Measurements from ENCODE around the gene RBMS3. TPM values are rescaled to one million over a fixed set of nuclear protein-coding genes. Genes with fewer than 3 reads are reported as not detected.

Gene RBMS3
- total RNA-seq, 1 experiment from 2014 or later: 7.4 TPM

- no TSS peak for BruUV-seq (replicated peaks)
- POLR2A ChIA-PET: no interaction called here
- no peaks in the 10 kb centered on the region for H3K27me3 ChIP-seq (replicated peaks; ENCODE audit: control insufficient read depth, insufficient read depth, low read length)
- intact Hi-C loops (cut with micrococcal nuclease; ENCODE audit: unreplicated experiment): no loop called here
- Mint-ChIP-seq H3K27me3 (ENCODE audit: insufficient read depth, unreplicated experiment) (no peaks in the 10 kb centered on the region), H3K36me3 (ENCODE audit: insufficient read depth, unreplicated experiment) (no peaks in the 10 kb centered on the region), H3K4me3 (ENCODE audit: unreplicated experiment) (no peak overlapping the region), H3K27ac (ENCODE audit: unreplicated experiment) (no peak overlapping the region), H3K9me3 (ENCODE audit: unreplicated experiment) (no peaks in the 10 kb centered on the region), H3K4me1 (ENCODE audit: low read depth, unreplicated experiment) (no peaks in the 10 kb centered on the region)
- no peaks in the 10 kb centered on the region for H3K4me1 ChIP-seq
- no peak overlapping the region for H3K4me3 ChIP-seq (ENCODE audit: low read depth, low read length)
- DNase-seq: no peak
- H3K36me3 ChIP-seq (ENCODE audit: control insufficient read depth, insufficient read depth, low read length): no peaks in the 10 kb centered on the region
- no peaks in the 10 kb centered on the region for H3K9me3 ChIP-seq
- CTCF ChIA-PET: no interaction called here
- TF ChIP-seq, protein P1, sequence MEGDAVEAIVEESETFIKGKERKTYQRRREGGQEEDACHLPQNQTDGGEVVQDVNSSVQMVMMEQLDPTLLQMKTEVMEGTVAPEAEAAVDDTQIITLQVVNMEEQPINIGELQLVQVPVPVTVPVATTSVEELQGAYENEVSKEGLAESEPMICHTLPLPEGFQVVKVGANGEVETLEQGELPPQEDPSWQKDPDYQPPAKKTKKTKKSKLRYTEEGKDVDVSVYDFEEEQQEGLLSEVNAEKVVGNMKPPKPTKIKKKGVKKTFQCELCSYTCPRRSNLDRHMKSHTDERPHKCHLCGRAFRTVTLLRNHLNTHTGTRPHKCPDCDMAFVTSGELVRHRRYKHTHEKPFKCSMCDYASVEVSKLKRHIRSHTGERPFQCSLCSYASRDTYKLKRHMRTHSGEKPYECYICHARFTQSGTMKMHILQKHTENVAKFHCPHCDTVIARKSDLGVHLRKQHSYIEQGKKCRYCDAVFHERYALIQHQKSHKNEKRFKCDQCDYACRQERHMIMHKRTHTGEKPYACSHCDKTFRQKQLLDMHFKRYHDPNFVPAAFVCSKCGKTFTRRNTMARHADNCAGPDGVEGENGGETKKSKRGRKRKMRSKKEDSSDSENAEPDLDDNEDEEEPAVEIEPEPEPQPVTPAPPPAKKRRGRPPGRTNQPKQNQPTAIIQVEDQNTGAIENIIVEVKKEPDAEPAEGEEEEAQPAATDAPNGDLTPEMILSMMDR (IDR thresholded peaks at IDR 0.05; ENCODE audit: insufficient read depth in 1 of 2, low read depth in 1 of 2, low read length in 1 of 2, severe bottlenecking in 1 of 2, unreplicated experiment in 1 of 2): no peak
Observed at GRCh38 chr3:29544701-29545363, 264.0 kb downstream of the RBMS3 start.

DNA sequence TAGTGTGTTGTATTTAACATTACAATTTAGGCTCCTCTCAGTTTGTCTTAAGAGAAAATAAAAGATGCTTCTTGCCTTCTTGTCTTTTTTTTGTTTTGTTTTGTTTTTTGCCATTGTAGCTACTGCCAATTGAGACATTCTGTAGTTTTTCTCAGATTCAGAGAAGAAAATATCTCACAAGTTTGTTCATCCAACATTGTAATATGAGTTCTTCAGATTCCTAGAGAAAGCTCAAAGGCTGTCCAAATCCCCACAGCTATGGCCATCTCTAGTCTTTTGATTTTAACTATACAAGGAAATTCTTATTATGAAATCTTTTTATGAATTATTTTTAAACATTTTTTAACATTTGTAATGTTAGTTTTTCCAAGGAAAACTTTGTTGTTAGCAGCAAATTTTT is 264.7 kb downstream of the RBMS3 start:
- TF ChIP-seq, protein P1 (IDR thresholded peaks at IDR 0.05; ENCODE audit: insufficient read depth in 1 of 2, low read depth in 1 of 2, low read length in 1 of 2, severe bottlenecking in 1 of 2, unreplicated experiment in 1 of 2): no peak
- H3K4me1 ChIP-seq: no peaks in the 10 kb centered on the region
- H3K9me3 ChIP-seq: no peaks in the 10 kb centered on the region
- BruUV-seq (replicated peaks): no TSS peak
- H3K9me3 Mint-ChIP-seq (ENCODE audit: unreplicated experiment): no peaks in the 10 kb centered on the region
- ChIA-PET CTCF (no interaction called here), POLR2A (no interaction called here)
- no peak overlapping the region for H3K4me3 ChIP-seq (ENCODE audit: low read depth, low read length)
- no peaks in the 10 kb centered on the region for H3K27me3 Mint-ChIP-seq (ENCODE audit: insufficient read depth, unreplicated experiment)
- H3K4me1 Mint-ChIP-seq (ENCODE audit: low read depth, unreplicated experiment): no peaks in the 10 kb centered on the region
- no peaks in the 10 kb centered on the region for H3K36me3 Mint-ChIP-seq (ENCODE audit: insufficient read depth, unreplicated experiment)
- no peak for DNase-seq
- no peak overlapping the region for H3K4me3 Mint-ChIP-seq (ENCODE audit: unreplicated experiment)
- H3K27ac Mint-ChIP-seq (ENCODE audit: unreplicated experiment): no peak overlapping the region
- no peaks in the 10 kb centered on the region for H3K36me3 ChIP-seq (ENCODE audit: control insufficient read depth, insufficient read depth, low read length)
- intact Hi-C loops (cut with micrococcal nuclease; ENCODE audit: unreplicated experiment): no loop called here
- H3K27me3 ChIP-seq (replicated peaks; ENCODE audit: control insufficient read depth, insufficient read depth, low read length): no peaks in the 10 kb centered on the region

GRCh38 chr3:29552051-29552450 is 271.2 kb downstream of the RBMS3 start:
- no peaks in the 10 kb centered on the region for H3K9me3 ChIP-seq
- Mint-ChIP-seq H3K27ac (ENCODE audit: unreplicated experiment) (no peak overlapping the region), H3K9me3 (ENCODE audit: unreplicated experiment) (no peaks in the 10 kb centered on the region), H3K36me3 (ENCODE audit: insufficient read depth, unreplicated experiment) (no peaks in the 10 kb centered on the region), H3K27me3 (ENCODE audit: insufficient read depth, unreplicated experiment) (no peaks in the 10 kb centered on the region), H3K4me1 (ENCODE audit: low read depth, unreplicated experiment) (no peaks in the 10 kb centered on the region), H3K4me3 (ENCODE audit: unreplicated experiment) (no peak overlapping the region)
- ChIA-PET POLR2A (no interaction called here), CTCF (no interaction called here)
- TF ChIP-seq, protein P1 (IDR thresholded peaks at IDR 0.05; ENCODE audit: insufficient read depth in 1 of 2, low read depth in 1 of 2, low read length in 1 of 2, severe bottlenecking in 1 of 2, unreplicated experiment in 1 of 2): no peak
- DNase-seq: no peak
- no TSS peak for BruUV-seq (replicated peaks)
- intact Hi-C loops (cut with micrococcal nuclease; ENCODE audit: unreplicated experiment): no loop called here
- H3K36me3 ChIP-seq (ENCODE audit: control insufficient read depth, insufficient read depth, low read length): no peaks in the 10 kb centered on the region
- H3K4me1 ChIP-seq: no peaks in the 10 kb centered on the region
- no peaks in the 10 kb centered on the region for H3K27me3 ChIP-seq (replicated peaks; ENCODE audit: control insufficient read depth, insufficient read depth, low read length)
- H3K4me3 ChIP-seq (ENCODE audit: low read depth, low read length): no peak overlapping the region

All from Caco-2 (cell line).